Heart left ventricle (tissue), 16 donors: ENCODE data around the gene TMEM37. TPM values are rescaled to one million over a fixed set of nuclear protein-coding genes. Genes with fewer than 3 reads are reported as not detected.

Experiments used
- ATAC-seq, 4 donors: fragments of 200-7000 bp; cut with Tn5 transposase; one replicate each; pipeline ENCODE4 v1.9.1; 2020 to 2022; ENCODE audit warnings: moderate library complexity in 4 of 4, mild to moderate bottlenecking in 3 of 4, moderate number of reproducible peaks in 1 of 4
- DNase-seq, 5 donors: peaks; one replicate each; pipeline ENCODE4 v3.0.0-alpha.2; 2020
- H3K27ac ChIP-seq, 12 donors: fragments of 200-600 bp; sonication (generic) in 4 of 12; one replicate each; pipeline versions ENCODE4 v1.5.0 to v1.8.0; 2016 to 2022; ENCODE audit warnings: mild to moderate bottlenecking in 2 of 12
- H3K27me3 ChIP-seq, 9 donors: fragments of 200-600 bp; sonication (generic) in 2 of 9; one replicate each; pipeline versions ENCODE4 v1.5.1 to v1.8.0; 2016 to 2022; ENCODE audit warnings: mild to moderate bottlenecking in 3 of 9
- H3K36me3 ChIP-seq, 9 donors: fragments of 200-600 bp; sonication (generic) in 2 of 9; one replicate each; pipeline versions ENCODE4 v1.5.0 to v1.8.0; 2018 to 2022; ENCODE audit warnings: mild to moderate bottlenecking in 2 of 9
- H3K4me1 ChIP-seq, 12 donors: fragments of 200-600 bp; sonication (generic) in 4 of 12; one replicate each; pipeline versions ENCODE4 v1.5.0 to v1.8.0; 2016 to 2022; ENCODE audit warnings: mild to moderate bottlenecking in 3 of 12
- H3K4me3 ChIP-seq, 12 donors: fragments of 200-600 bp; sonication (generic) in 4 of 12; one replicate each; pipeline versions ENCODE4 v1.5.0 to v1.8.0; 2017 to 2022; ENCODE audit warnings: mild to moderate bottlenecking in 9 of 12, moderate library complexity in 4 of 12
- H3K9me3 ChIP-seq, 12 donors: fragments of 200-600 bp; sonication (generic) in 4 of 12; one replicate each; pipeline versions ENCODE4 v1.5.0 to v1.8.0; 2016 to 2022; ENCODE audit warnings: mild to moderate bottlenecking in 1 of 12
- CTCF ChIP-seq, 12 donors: fragments of 200-600 bp; sonication (generic) in 4 of 12; IDR thresholded peaks; one replicate each; pipeline versions ENCODE4 v1.5.0 to v1.8.0; 2018 to 2022; ENCODE audit warnings: antibody characterized with exemption in 12 of 12, mild to moderate bottlenecking in 5 of 12
- POLR2A ChIP-seq, 2 donors: fragments of 450-650 bp; IDR thresholded peaks; one replicate each; pipeline ENCODE4 v1.6.1; 2017; ENCODE audit warnings: antibody characterized with exemption in 2 of 2, mild to moderate bottlenecking in 2 of 2, moderate library complexity in 2 of 2
- WGBS, 4 donors: extraction: QIAGEN DNeasy Blood & Tissue Kit in 2 of 4; methylation state at CpG; one replicate each; pipeline versions ENCODE4 v1.1.5 to v1.1.7; 2013 to 2018; 5-methylcytosine and 5-hydroxymethylcytosine counted together
- intact Hi-C, 10 donors: fragments of 100-400 bp; cut with DNase I; formaldehyde crosslinking; loops; one replicate each; pipeline versions ENCODE4 v1.11.1 to v1.14.2; 2022
- polyA plus RNA-seq, 2 donors: library from polyadenylated mRNA; stranded (reverse); fragments of 200-250 nt; gene quantifications; one replicate each; pipeline ENCODE4 v1.2.3, GENCODE V29; 2013
- total RNA-seq, 9 donors: library from RNA; depleted of rRNA in 2 of 9; stranded (reverse); fragments of >200 nt in 2 of 9; fragmentation: NEBNext Ultra II Directional in 3 of 9; extraction: Animal tissue kit (Norgen Biotek cat#: 25700) in 3 of 9; gene quantifications; one replicate each; pipeline versions ENCODE4 v1.1.0 to v1.2.4, GENCODE V29; 2016 to 2023
- donor health status: ischemic (EF 13 %, LVEDD 7.1; RV severe dilation, severe dysfunction).
- donor health status: healthy with polysubstance abuse.
- donor health status: DM: no; HTN: yes; CAD: no.
- donor health status: DM: no; HTN: no; CAD: no.
- donor health status: ischemic (EF 25% LVEDD 6.9; RV normal size, moderate dysfunction).
- donor health status: ischemic (EF 25% LVEDD 5.7; RV mildly dilated, moderate dysfunction).
- donor health status: healthy.
- donor health status: DM: yes; HTN: yes; CAD: no.
- donor health status: ischemic (EF 35%, LVEDD 5.7; RV mildly dilated, moderate dysfunction).
- donor health status: nonischemic (EF 11% LVEDD 7.7; RV severe dilation, severe dysfunction).
- donor health status: DM: yes; HTN: yes; CAD: no.
- donor health status: PGD.
- donor health status: ischemic (EF 29% LVEDD 5.4; RV normal size, mild dysfunction).
- donor health status: nonischemic (EF 23%, LVEDD 6.1; RV moderate dilation, normal function).

TMEM37 gene
- total and polyA plus RNA-seq, 11 donors, result 0.75 to 24.6 (median 1.6) TPM

- Histone ChIP-seq H3K27ac (no peak overlapping the region), H3K4me1 (no peaks in the 10 kb centered on the region), H3K4me3 (no peak overlapping the region), H3K36me3 (no peaks in the 10 kb centered on the region), H3K27me3 (peaks cover 0 to 3% (median 0%) of the 10 kb centered on the region in 9 donors), H3K9me3 (no peaks in the 10 kb centered on the region)
- intact Hi-C loops, result no loop called here
- ATAC-seq (no peak), DNase-seq (no peak)
- TF ChIP-seq POLR2A (IDR thresholded peaks at IDR 0.05) (no peak), CTCF (IDR thresholded peaks at IDR 0.05) (no peak)
- WGBS, 4 donors, result 89 to 91% (median 91%) methylated on average over 7 to 8 of the region's 8 CpGs
Observed at GRCh38 chr2:119441376-119442225, 9.9 kb downstream of the TMEM37 start.

- Histone ChIP-seq H3K4me1 (no peaks in the 10 kb centered on the region), H3K36me3 (no peaks in the 10 kb centered on the region), H3K4me3 (no peak overlapping the region), H3K27me3 (peaks cover 0 to 6% (median 0%) of the 10 kb centered on the region in 9 donors), H3K27ac (no peak overlapping the region), H3K9me3 (no peaks in the 10 kb centered on the region)
- intact Hi-C loops, result no loop called here
- DNase-seq (no peak), ATAC-seq (no peak)
- TF ChIP-seq CTCF (IDR thresholded peaks at IDR 0.05) (no peak), POLR2A (IDR thresholded peaks at IDR 0.05) (no peak)
- WGBS, 4 donors, result 84 to 93% (median 92%) methylated on average over 7 of the region's 7 CpGs
Observed at GRCh38 chr2:119442226-119442619, 10.6 kb downstream of the TMEM37 start.

GRCh38 chr2:119442850-119443249 lies 11.2 kb downstream of the TMEM37 start:
- no peak overlapping the region for H3K27ac ChIP-seq
- TF ChIP-seq CTCF (IDR thresholded peaks at IDR 0.05) (no peak), POLR2A (IDR thresholded peaks at IDR 0.05) (no peak)
- ATAC-seq (no peak), DNase-seq (no peak)
- H3K27me3 ChIP-seq, result peaks cover 0 to 6% (median 0%) of the 10 kb centered on the region in 9 donors
- intact Hi-C loops, result no loop called here
- WGBS, 4 donors, result 96 to 100% (median 97%) methylated on average over 10 to 11 of the region's 11 CpGs
- H3K4me3 ChIP-seq, result no peak overlapping the region
- H3K36me3 ChIP-seq, result no peaks in the 10 kb centered on the region
- H3K9me3 ChIP-seq, result no peaks in the 10 kb centered on the region
- no peaks in the 10 kb centered on the region for H3K4me1 ChIP-seq

DNA sequence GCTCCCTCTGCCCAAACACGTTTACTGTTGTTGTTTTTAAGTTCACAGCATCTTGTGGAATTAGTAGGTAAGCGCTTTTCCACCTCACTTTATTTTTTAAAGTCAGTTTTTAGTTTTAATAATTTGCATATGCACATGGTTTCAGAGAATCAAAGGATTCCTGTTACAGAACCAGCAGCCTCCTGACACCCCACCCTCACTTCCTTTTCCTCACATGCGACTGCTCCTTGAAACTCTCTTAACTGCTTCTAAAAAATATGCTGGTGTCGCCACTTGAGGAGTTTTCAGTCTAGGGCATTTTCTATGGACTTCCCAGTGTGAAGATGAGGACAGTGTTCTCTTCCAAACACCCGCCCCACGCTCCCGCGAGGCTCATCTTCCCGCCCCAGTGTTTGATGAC lies 14.4 kb downstream of the TMEM37 start:
- no peak for TF ChIP-seq POLR2A (IDR thresholded peaks at IDR 0.05)
- TF ChIP-seq CTCF (IDR thresholded peaks at IDR 0.05), result no peak
- ATAC-seq (no peak), DNase-seq (no peak)
- peaks cover 0 to 7% (median 0%) of the 10 kb centered on the region in 9 donors for H3K27me3 ChIP-seq
- 55 to 66% (median 59%) methylated on average over 9 of the region's 9 CpGs for WGBS, 4 donors
- no peaks in the 10 kb centered on the region for H3K4me1 ChIP-seq
- H3K27ac ChIP-seq, result no peak overlapping the region
- no peaks in the 10 kb centered on the region for H3K36me3 ChIP-seq
- intact Hi-C loops, result no loop called here
- H3K4me3 ChIP-seq, result no peak overlapping the region
- H3K9me3 ChIP-seq, result no peaks in the 10 kb centered on the region
